ENCODE data around the gene MTMR3.

Gene MTMR3

GRCh38 chr22:29871684-29872083 lies 11.3 kb upstream of the MTMR3 start:
- DNase-seq: no peak

- DNase-seq: no peak
Measured at GRCh38 chr22:29872144-29872893, 10.7 kb upstream of the MTMR3 start.

GRCh38 chr22:29872989-29873388 lies 10.0 kb upstream of the MTMR3 start:
- no peak for DNase-seq

GRCh38 chr22:29873943-29874342 lies 9.0 kb upstream of the MTMR3 start:
- no peak for DNase-seq

GRCh38 chr22:29877620-29878019 lies 5.4 kb upstream of the MTMR3 start:
- no peak for DNase-seq

- DNase-seq: no peak
Measured at GRCh38 chr22:29879753-29880152, 3.2 kb upstream of the MTMR3 start.

GRCh38 chr22:29882716-29883044 lies 294 bp upstream of the MTMR3 start:
- DNase-seq: no peak

- DNase-seq: no peak
Measured at GRCh38 chr22:29883775-29884097, 762 bp downstream of the MTMR3 start.

- DNase-seq: no peak
Measured at GRCh38 chr22:29885610-29886009, 2.6 kb downstream of the MTMR3 start.

- no peak for DNase-seq
Measured at GRCh38 chr22:29886596-29886995, 3.6 kb downstream of the MTMR3 start.

- no peak for DNase-seq
Measured at GRCh38 chr22:29887358-29887757, 4.4 kb downstream of the MTMR3 start.

GRCh38 chr22:29890760-29891159 lies 7.8 kb downstream of the MTMR3 start:
- no peak for DNase-seq

- DNase-seq: no peak
Measured at GRCh38 chr22:29892315-29893156, 9.6 kb downstream of the MTMR3 start.

GRCh38 chr22:29901354-29901753 lies 18.4 kb downstream of the MTMR3 start:
- DNase-seq: no peak

GRCh38 chr22:29903371-29903770 lies 20.4 kb downstream of the MTMR3 start:
- no peak for DNase-seq

GRCh38 chr22:29904020-29904419 lies 21.0 kb downstream of the MTMR3 start:
- DNase-seq: no peak

- DNase-seq: peak; percentile 65
Measured at GRCh38 chr22:29907753-29908515, 25.0 kb downstream of the MTMR3 start.

- no peak for DNase-seq
Measured at GRCh38 chr22:29912141-29912540, 29.2 kb downstream of the MTMR3 start.

- no peak for DNase-seq
Measured at GRCh38 chr22:29912605-29913398, 29.8 kb downstream of the MTMR3 start.

- DNase-seq: no peak
Measured at GRCh38 chr22:29914165-29914564, 31.2 kb downstream of the MTMR3 start.

GRCh38 chr22:29914991-29915533 lies 32.1 kb downstream of the MTMR3 start:
- no peak for DNase-seq

GRCh38 chr22:29916007-29916544 lies 33.1 kb downstream of the MTMR3 start:
- DNase-seq: no peak
